HG03565 (cell line): Measurements from ENCODE around the gene HEMK1.

ENCODE experiments used
- ATAC-seq: cut with Tn5 transposase; IDR thresholded peaks from one replicate; pipeline ENCODE4 v1.9.1; 2021; ENCODE audit warnings: mild to moderate bottlenecking, moderate library complexity; ENCODE audit not compliant: unreplicated experiment

Gene HEMK1

GRCh38 chr3:50599716-50600118 is 30.4 kb downstream of the HEMK1 start:
- no peak for ATAC-seq

GRCh38 chr3:50600141-50600753 is 30.9 kb downstream of the HEMK1 start:
- ATAC-seq = no peak

GRCh38 chr3:50600841-50601591 is 31.7 kb downstream of the HEMK1 start:
- peak; percentile 48 for ATAC-seq

DNA sequence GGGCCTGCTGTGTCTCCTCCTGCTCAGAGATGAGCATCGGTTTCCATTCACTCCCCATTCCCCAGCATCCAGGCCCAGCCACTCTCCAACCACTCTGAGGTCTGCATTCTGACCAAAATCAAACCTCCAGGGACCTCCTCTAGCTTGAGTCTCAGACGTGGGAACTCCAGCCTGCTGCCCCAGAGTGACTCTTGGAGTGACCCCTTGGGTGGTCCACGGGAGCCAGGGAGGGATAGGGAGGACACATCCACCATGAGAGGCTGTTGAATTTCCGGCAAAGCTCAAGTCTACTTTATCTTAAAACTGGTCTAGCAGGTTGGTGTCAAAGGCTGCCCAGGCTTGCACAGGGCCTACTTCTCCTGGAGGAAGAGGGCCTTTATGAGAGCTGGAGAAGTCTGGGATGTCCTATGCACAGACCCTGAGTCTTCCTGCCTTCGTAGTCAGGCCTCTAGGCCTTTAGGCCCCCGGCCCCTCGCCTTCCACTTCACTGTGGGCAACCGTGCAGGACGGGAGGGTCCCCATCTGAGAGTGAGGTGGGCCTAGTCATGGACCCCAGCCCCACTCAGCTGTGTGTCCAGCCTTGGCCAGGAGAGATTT is 33.4 kb downstream of the HEMK1 start:
- no peak for ATAC-seq

GRCh38 chr3:50603261-50604109 is 34.2 kb downstream of the HEMK1 start:
- ATAC-seq = no peak

DNA sequence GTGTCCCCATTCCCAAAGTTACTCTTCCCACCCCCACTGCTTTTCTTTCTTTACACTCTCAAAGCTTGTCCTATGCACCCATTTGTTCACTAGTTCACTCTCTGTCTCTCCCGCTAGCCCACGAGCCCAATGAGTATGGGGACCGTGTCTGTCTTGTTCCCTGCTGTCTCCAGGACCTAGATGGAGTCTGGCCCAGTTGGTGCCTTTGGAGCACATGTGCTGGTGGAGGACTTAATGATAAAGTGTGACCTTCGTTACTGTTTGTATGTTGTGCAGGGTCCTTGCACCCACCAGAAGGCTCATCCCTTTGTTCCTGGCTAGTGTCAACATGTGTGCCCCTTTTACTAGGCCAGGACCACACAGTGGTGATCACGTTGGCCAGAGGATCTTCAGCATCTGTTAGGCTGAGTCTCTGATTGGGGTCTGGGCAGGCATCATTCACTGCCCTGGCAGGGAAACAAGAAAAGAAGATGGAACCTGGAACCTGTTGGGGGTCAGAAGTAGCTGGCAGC is 34.8 kb downstream of the HEMK1 start:
- ATAC-seq = no peak

GRCh38 chr3:50604628-50605588 is 35.6 kb downstream of the HEMK1 start:
- ATAC-seq = no peak

- no peak for ATAC-seq
Observed at GRCh38 chr3:50605901-50606326, 36.6 kb downstream of the HEMK1 start.

DNA sequence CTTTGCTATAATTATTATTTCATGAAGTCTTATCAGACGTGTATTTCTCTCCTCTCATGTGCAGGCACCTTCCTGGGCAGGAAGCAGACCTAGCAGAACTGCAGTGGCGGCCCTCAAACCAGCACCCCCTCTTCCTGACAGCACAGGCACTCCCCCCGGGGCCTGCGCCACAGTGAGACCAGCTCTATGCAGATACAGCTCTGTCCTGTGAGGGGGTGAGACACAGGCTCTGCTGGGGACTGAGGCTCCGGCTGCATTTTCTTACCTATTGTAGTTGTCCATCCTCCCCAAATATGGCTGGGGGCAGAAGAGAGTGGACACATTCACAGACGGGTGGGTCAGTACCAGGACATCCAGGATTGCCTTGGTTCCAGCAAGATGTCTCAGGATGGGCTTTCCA is 37.3 kb downstream of the HEMK1 start:
- ATAC-seq = no peak

DNA sequence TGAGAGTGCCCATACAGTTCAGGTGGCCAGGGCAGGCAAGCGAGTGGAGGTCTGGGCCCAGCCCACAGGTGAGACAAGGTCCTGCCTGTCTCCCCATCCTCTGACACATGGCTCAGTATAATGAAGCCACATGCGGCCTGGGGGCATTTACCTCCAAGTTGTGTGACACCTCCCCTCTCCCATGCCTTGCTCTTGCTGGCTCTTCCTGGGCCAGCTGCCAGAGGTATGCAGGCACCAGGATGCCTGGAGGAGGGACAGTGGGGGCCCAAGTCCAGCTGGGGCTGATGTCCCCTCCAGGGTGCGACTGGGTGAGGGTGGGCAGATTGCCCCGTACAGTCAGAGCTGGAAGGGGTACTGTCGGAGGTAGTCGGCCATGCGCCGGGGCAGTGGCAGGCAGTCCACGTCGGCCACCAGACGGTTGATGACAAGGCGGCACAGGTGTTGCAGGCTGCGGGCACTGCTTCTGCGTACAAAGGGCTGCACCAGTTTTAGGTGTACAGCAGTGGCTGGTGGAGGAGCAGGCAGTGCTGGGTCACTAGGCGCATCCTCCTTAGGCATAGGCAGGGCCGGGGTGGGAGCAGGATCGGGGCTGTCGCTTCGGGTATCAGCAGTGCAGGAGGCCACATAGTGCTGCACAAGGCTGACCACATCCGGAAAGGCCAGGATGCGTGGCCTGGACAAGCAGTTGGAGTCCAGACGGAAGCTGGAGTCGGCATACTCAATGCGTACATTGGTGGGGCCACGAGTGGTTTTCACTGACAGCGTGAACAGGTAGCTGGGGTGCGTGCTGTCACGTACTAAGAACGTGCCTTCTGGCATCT is 38.2 kb downstream of the HEMK1 start:
- ATAC-seq = no peak

DNA sequence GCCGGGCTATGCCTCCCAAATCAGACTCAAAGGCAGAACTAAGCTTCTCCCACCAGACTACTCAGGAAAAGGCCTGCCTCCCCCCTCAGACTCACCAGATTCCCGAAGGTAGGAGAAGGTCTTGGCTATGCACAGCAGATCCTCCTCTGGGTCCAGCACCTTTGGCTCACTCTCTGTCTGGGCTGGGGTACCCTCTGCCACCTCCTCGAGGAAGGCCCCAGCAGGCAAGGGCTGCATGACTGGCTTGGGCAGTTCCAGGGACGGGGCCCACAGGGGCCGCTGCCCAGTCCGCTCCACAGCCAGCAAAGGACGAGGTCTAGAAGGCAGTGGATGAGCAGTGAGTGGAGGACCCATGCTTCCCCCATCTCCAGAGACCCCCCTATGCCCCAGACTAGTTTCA is 39.0 kb downstream of the HEMK1 start:
- ATAC-seq = no peak

GRCh38 chr3:50609071-50609762 is 39.9 kb downstream of the HEMK1 start:
- no peak for ATAC-seq

GRCh38 chr3:50609763-50610085 is 40.4 kb downstream of the HEMK1 start:
- no peak for ATAC-seq

DNA sequence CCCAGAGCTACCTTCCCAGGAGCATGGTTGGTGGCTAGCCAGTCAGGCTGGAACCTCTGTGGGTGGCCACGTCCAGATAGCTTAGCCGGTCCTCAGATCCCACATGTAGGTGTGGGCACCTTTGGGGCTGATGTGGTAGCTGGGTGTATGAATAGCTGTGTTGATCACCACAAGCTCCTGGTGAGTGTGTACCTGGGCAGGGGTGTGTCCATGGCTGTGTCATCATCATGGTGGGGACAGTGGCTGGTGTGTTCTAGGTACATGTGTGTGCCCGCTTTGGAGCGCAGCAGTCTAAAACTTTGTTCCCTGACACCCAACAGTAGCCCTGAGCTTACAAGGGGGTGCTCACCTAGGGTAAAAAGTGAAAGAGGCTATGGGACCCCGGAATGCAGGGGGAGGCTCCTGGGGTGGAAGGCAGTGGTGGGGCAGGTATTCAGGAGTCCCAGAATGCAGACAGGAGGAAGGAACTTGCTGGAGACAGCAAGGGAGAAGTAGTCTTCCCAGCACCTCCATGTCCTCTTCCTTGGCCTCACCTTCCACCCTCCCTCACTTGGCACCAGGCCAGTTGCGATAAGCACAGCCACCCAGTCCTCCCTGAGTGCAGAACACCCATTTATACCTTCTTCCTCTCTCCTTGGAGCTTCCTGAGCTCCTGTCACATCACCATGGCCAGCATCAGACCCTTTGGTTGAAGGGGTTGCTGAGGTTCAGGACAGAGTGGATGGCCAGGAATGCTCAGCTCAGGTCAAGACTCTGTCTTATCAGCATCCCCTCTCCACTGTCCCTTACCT is 41.1 kb downstream of the HEMK1 start:
- no peak for ATAC-seq

- ATAC-seq = no peak
Observed at GRCh38 chr3:50610992-50611463, 41.7 kb downstream of the HEMK1 start.

DNA sequence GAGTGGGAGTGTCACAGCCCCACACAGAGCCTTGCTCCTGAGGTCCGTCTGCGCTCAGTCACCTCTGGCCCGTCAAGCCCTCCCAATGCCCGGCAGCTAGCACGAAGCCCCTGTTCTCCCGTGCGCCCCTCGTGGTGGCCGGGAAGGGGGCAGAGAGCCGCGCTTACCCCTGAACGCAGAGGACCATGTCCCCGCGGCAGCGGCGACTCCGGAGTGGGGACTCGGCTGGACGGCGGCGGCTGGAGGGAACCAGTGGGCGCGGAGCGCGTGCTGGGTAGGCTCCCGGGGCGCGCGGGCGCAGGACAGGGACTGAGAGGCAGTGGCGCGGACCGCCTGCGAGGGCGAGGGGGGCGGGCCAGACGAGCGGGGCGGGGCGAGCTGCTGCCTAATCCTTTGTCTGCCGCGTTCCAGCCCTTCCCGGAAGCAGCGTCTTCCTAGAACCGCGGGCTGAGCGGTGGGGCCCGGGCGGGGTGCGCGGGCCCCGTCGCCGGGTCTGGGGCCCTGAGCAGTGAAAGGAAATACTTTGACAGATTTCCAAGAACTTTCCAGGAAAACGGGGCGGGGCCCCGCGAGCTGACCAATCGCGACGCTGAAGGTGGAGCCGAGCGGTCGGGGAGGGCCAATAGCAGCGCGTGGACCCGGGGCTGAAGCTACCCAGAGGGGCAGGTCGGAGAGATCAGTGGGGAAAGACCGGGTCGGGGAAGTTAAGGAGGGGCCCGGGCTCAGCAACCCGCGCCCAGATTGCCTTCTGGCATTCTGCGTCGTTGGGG is 42.3 kb downstream of the HEMK1 start, which contains the start of gene CISH:
TSS of gene CISH (minus strand) at position 311 of the 770 bp plus-strand sequence. CDS start at position 187, 124 bp downstream.
- peak; percentile 58 for ATAC-seq
